ENCODE results near the gene TAF11L2.
"Not testable (repeated sequence)": the region's sequence is repeated elsewhere in the genome, so short reads cannot be mapped to it uniquely, and the experiment has no call there.

The TAF11L2 gene

DNA sequence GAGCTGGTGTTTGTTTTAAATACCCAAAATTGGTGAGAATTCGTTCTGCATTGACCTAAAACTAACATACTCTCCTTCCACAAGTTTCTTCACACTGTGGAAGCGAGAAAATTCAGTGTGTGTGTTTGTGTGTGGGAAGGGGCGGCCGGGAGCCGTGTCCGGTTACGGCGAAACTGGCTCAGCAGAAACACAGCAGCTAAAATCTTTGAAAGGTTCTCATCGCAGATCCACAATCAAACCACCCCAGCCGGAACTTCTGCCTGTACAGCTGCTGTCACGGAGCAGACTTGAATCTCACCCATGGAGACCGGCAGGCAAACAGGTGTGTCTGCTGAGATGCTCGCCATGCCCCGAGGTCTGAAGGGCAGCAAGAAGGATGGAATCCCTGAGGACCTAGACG lies 30.3 kb downstream of the TAF11L2 start, which contains the start of gene TAF11L6:
Gene TAF11L6 (plus strand): TSS at position 301 of the 400 bp plus-strand sequence.
- DNase-seq: not testable (repeated sequence)

All from activated CD4-positive, alpha-beta T cell treated with anti-CD3 and anti-CD28 coated beads for 1 hour (primary cell).